HepG2 (cell line): ENCODE results near the gene CAMTA2. TPM values are rescaled to one million over a fixed set of nuclear protein-coding genes. Genes with fewer than 3 reads are reported as not detected.

ENCODE experiments used
- AHR ChIP-seq: IDR thresholded peaks from 2 replicates; pipeline ENCODE4 v1.6.1; 2018; ENCODE audit warnings: missing genetic modification reagents, missing compliant biosample characterization
- BRCA1 ChIP-seq: sonication (generic); formaldehyde crosslinking; IDR thresholded peaks from 2 replicates; pipeline ENCODE4 v1.4.0; 2020; ENCODE audit warnings: missing genetic modification reagents
- EED ChIP-seq: sonication (generic); formaldehyde crosslinking; IDR thresholded peaks from 2 replicates; pipeline ENCODE4 v1.5.0; 2020; ENCODE audit warnings: mild to moderate bottlenecking, missing genetic modification reagents
- IRX3 ChIP-seq: sonication (generic); formaldehyde crosslinking; IDR thresholded peaks from 2 replicates; pipeline ENCODE4 v1.8.1; 2023; ENCODE audit warnings: mild to moderate bottlenecking, low read depth, missing genetic modification reagents, borderline replicate concordance
- PHF8 ChIP-seq: sonication (generic); formaldehyde crosslinking; IDR thresholded peaks from 2 replicates; pipeline ENCODE4 v1.5.0; 2020; ENCODE audit warnings: missing genetic modification reagents
- RARA ChIP-seq: IDR thresholded peaks from 2 replicates; pipeline ENCODE4 v1.6.1; 2016; ENCODE audit warnings: missing genetic modification reagents, missing compliant biosample characterization
- RFX3 ChIP-seq: IDR thresholded peaks from 2 replicates; pipeline ENCODE4 v1.6.1; 2016; ENCODE audit warnings: missing biosample characterization, missing genetic modification reagents
- SRSF9 ChIP-seq: fragments of 200-400 bp; formaldehyde crosslinking; IDR thresholded peaks from 2 replicates; pipeline ENCODE4 v1.6.1; 2018; ENCODE audit warnings: borderline replicate concordance, mild to moderate bottlenecking, low read depth, low read length; ENCODE audit not compliant: insufficient read depth, poor library complexity, severe bottlenecking
- ZC3H13 ChIP-seq: sonication (generic); formaldehyde crosslinking; IDR thresholded peaks from 2 replicates; pipeline ENCODE4 v1.8.1; 2023; ENCODE audit warnings: mild to moderate bottlenecking, missing genetic modification reagents, moderate library complexity
- ZNF142 ChIP-seq: sonication (generic); formaldehyde crosslinking; IDR thresholded peaks from 2 replicates; pipeline ENCODE4 v1.4.0; 2020; ENCODE audit warnings: missing genetic modification reagents
- ZNF281 ChIP-seq: sonication (generic); formaldehyde crosslinking; IDR thresholded peaks from 2 replicates; pipeline ENCODE4 v1.4.0; 2020; ENCODE audit warnings: missing genetic modification reagents, borderline replicate concordance
- ZNF496 ChIP-seq: sonication (generic); formaldehyde crosslinking; IDR thresholded peaks from 2 replicates; pipeline ENCODE4 v1.8.1; 2023; ENCODE audit warnings: mild to moderate bottlenecking, moderate library complexity, missing genetic modification reagents; ENCODE audit not compliant: insufficient replicate concordance
- ZNF646 ChIP-seq: sonication (generic); formaldehyde crosslinking; IDR thresholded peaks from 2 replicates; pipeline ENCODE4 v1.9.0; 2021; ENCODE audit warnings: mild to moderate bottlenecking, missing genetic modification reagents
- ZNF816 ChIP-seq: sonication (generic); formaldehyde crosslinking; IDR thresholded peaks from 2 replicates; pipeline ENCODE4 v1.8.0; 2022; ENCODE audit warnings: missing genetic modification reagents, mild to moderate bottlenecking, borderline replicate concordance
- polyA plus RNA-seq, 8 experiments: library from polyadenylated mRNA; depleted of rRNA in 3 of 8; stranded (reverse) in 7 of 8; unstranded in 1 of 8; fragments of >200 nt; fragmentation: Illumina TruSeq in 4 of 8; extraction: Trizol in 4 of 8; gene quantifications; 2 replicates each; pipeline versions ENCODE4 v1.2.1 to v1.2.3, GENCODE V29; 2011 to 2016; ENCODE audit warnings: low read depth in 4 of 8, missing spikeins in 1 of 8, mixed read lengths in 1 of 8; ENCODE audit not compliant: insufficient read depth in 1 of 8
- total RNA-seq, 5 experiments: library from RNA; depleted of rRNA; stranded (reverse); fragments of >200 nt; fragmentation: Illumina TruSeq; extraction: Trizol; gene quantifications; 2 replicates each; pipeline ENCODE4 v1.2.3, GENCODE V29; 2016; ENCODE audit warnings: low read depth in 1 of 5

Gene CAMTA2
- total and polyA plus RNA-seq, 2 of the 13 experiments (the other 11 are each of a cell fraction or from before 2014, with no cell fraction given): 4.1 to 7.1 TPM

GRCh38 chr17:4969551-4970173 is 17.8 kb downstream of the CAMTA2 start (continued):
- TF ChIP-seq ZNF142: peak; percentile 54; the same call in 1 of the 2 replicates
- no peak for TF ChIP-seq SRSF9
- TF ChIP-seq BRCA1 (CRISPR knock-in tag): no peak
- TF ChIP-seq ZNF281 (CRISPR knock-in tag): no peak
- TF ChIP-seq EED (CRISPR knock-in tag): 0 out of 2 replicates have a peak, but pooled peaks have one; percentile 35
- TF ChIP-seq AHR (CRISPR knock-in tag): no peak
- 0 out of 2 replicates have a peak, but pooled peaks have one; percentile 18 for TF ChIP-seq ZNF646 (CRISPR knock-in tag)
- TF ChIP-seq RFX3 (CRISPR knock-in tag): no peak
- peak; percentile 66 for TF ChIP-seq RARA (CRISPR knock-in tag)
- no peak for TF ChIP-seq ZNF816 (CRISPR knock-in tag)
- TF ChIP-seq PHF8 (CRISPR knock-in tag): 0 out of 2 replicates have a peak, but pooled peaks have one; percentile 31
- no peak for TF ChIP-seq IRX3 (CRISPR knock-in tag)
- TF ChIP-seq ZC3H13 (CRISPR knock-in tag): peak; percentile 49; the same call in 1 of the 2 replicates
- TF ChIP-seq ZNF496 (CRISPR knock-in tag): no peak
